SU-DHL-6 (cell line): ENCODE measurements around the gene RCOR2.

ENCODE experiments used
- H2AFZ ChIP-seq: fragments of 200-600 bp; sonication (generic); 2 replicates; pipeline ENCODE4 v1.6.1; 2014; ENCODE audit warnings: low read depth, mild to moderate bottlenecking, moderate library complexity, mixed read lengths, antibody characterized with exemption, low read length; ENCODE audit not compliant: severe bottlenecking
- H3F3A ChIP-seq: fragments of 200-600 bp; shearing (Covaris generic); 2 replicates; pipeline ENCODE4 v1.6.0; 2016; ENCODE audit warnings: antibody characterized with exemption, mild to moderate bottlenecking; ENCODE audit not compliant: insufficient read depth
- H3K27ac ChIP-seq: fragments of 200-600 bp; sonication (generic); 2 replicates; pipeline ENCODE4 v1.5.1; 2016; ENCODE audit warnings: low read depth, mild to moderate bottlenecking, low read length, moderate library complexity, mixed read lengths
- H3K27me3 ChIP-seq: fragments of 200-600 bp; sonication (generic), shearing (Covaris generic); 2 replicates; pipeline ENCODE4 v1.6.0; 2014; ENCODE audit warnings: mild to moderate bottlenecking, low read length
- H3K36me3 ChIP-seq: fragments of 200-600 bp; sonication (generic); 2 replicates; pipeline ENCODE4 v1.6.1; 2014; ENCODE audit warnings: mild to moderate bottlenecking, low read length, mixed read lengths
- H3K4me2 ChIP-seq: fragments of 300-600, 200-600 bp; shearing (Covaris generic), sonication (generic); 2 replicates; pipeline ENCODE4 v1.6.0; 2014; ENCODE audit warnings: low read length, low read depth, mild to moderate bottlenecking; ENCODE audit not compliant: poor library complexity, severe bottlenecking
- H3K4me3 ChIP-seq: fragments of 200-600 bp; sonication (generic); 2 replicates; pipeline ENCODE4 v1.5.1; 2014; ENCODE audit warnings: antibody characterized with exemption, low read length, mild to moderate bottlenecking, mixed read lengths; ENCODE audit not compliant: insufficient read depth, poor library complexity, severe bottlenecking
- H3K79me2 ChIP-seq: fragments of 200-600 bp; sonication (generic); 2 replicates; pipeline ENCODE4 v1.6.1; 2014; ENCODE audit warnings: mild to moderate bottlenecking, low read length, moderate library complexity; ENCODE audit not compliant: insufficient read depth
- H3K9ac ChIP-seq: fragments of 200-600 bp; sonication (generic); 2 replicates; pipeline ENCODE4 v1.7.0; 2014; ENCODE audit warnings: mild to moderate bottlenecking, low read length
- H3K9me2 ChIP-seq: fragments of 200-600 bp; sonication (generic); replicated peaks from 2 replicates; pipeline ENCODE4 v1.6.1; 2014; ENCODE audit warnings: low read length; ENCODE audit not compliant: insufficient read depth
- H3K9me3 ChIP-seq: fragments of 200-600 bp; sonication (generic); 2 replicates; pipeline ENCODE4 v1.6.1; 2014; ENCODE audit warnings: low read length, mixed read lengths; ENCODE audit not compliant: insufficient read depth
- H4K20me1 ChIP-seq: fragments of 200-600 bp; sonication (generic); 2 replicates; pipeline ENCODE4 v1.6.1; 2014; ENCODE audit warnings: low read depth, mild to moderate bottlenecking, antibody characterized with exemption, low read length, moderate library complexity, mixed read lengths
- EZH2phosphoT487 ChIP-seq: fragments of 200-600 bp; sonication (generic), shearing (Covaris generic); conservative IDR thresholded peaks from 2 replicates; pipeline ENCODE4 v1.6.1; 2018; ENCODE audit warnings: mild to moderate bottlenecking, antibody characterized with exemption, low read length, moderate library complexity, mixed read lengths
- TF ChIP-seq, protein P1 (sequence below): fragments of 200-600 bp; sonication (generic); IDR thresholded peaks from one replicate; pipeline ENCODE4 v1.5.1; 2017; ENCODE audit warnings: antibody characterized with exemption, mild to moderate bottlenecking, low read length, moderate library complexity; ENCODE audit not compliant: insufficient read depth, poor library complexity, severe bottlenecking

The RCOR2 gene

DNA sequence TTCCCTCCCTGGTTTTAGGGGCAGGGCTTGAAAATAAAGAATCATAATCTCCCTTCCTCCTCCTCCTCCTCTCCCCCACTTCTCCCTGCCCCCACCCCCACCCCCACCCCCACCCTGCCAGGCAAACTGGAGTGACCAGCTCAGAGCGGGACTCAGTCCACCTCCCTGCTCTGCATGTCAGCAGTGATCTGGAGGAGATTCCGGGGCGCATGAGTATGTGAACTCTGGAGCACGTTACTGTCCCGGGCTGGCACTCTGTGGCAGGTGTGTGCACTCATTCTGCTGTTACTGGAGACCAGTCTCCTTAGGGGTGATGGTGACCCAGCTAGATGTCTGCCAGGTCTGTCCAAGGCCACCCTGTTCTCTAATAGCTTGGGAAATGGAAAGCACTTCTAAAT is 44.2 kb downstream of the RCOR2 start:
- Histone ChIP-seq H3K27me3 (no peaks in the 10 kb centered on the region), H3K9ac (no peak overlapping the region), H3K27ac (no peak overlapping the region), H3K4me3 (no peak overlapping the region), H3F3A (no peaks in the 10 kb centered on the region; the same call in 1 of the 2 replicates), H3K4me2 (no peak overlapping the region), H4K20me1 (no peaks in the 10 kb centered on the region; the same call in 1 of the 2 replicates), H3K36me3 (0 out of 2 replicates have a peak, but pooled peaks cover 3% of the 10 kb centered on the region), H3K9me3 (no peaks in the 10 kb centered on the region), H3K9me2 (no peaks in the 10 kb centered on the region), H2AFZ (no peak overlapping the region), H3K79me2 (peaks cover 91% of the 10 kb centered on the region)
- TF ChIP-seq, protein P1, sequence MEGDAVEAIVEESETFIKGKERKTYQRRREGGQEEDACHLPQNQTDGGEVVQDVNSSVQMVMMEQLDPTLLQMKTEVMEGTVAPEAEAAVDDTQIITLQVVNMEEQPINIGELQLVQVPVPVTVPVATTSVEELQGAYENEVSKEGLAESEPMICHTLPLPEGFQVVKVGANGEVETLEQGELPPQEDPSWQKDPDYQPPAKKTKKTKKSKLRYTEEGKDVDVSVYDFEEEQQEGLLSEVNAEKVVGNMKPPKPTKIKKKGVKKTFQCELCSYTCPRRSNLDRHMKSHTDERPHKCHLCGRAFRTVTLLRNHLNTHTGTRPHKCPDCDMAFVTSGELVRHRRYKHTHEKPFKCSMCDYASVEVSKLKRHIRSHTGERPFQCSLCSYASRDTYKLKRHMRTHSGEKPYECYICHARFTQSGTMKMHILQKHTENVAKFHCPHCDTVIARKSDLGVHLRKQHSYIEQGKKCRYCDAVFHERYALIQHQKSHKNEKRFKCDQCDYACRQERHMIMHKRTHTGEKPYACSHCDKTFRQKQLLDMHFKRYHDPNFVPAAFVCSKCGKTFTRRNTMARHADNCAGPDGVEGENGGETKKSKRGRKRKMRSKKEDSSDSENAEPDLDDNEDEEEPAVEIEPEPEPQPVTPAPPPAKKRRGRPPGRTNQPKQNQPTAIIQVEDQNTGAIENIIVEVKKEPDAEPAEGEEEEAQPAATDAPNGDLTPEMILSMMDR = no peak

GRCh38 chr11:63871962-63872799 is 44.8 kb downstream of the RCOR2 start:
- Histone ChIP-seq H3K27ac (no peak overlapping the region), H3K9ac (no peak overlapping the region), H3K9me2 (no peaks in the 10 kb centered on the region), H3K4me3 (no peak overlapping the region), H4K20me1 (no peaks in the 10 kb centered on the region; the same call in 1 of the 2 replicates), H3K79me2 (peaks cover 93% of the 10 kb centered on the region), H3K9me3 (no peaks in the 10 kb centered on the region), H2AFZ (no peak overlapping the region), H3K27me3 (no peaks in the 10 kb centered on the region), H3K4me2 (no peak overlapping the region), H3F3A (no peaks in the 10 kb centered on the region; the same call in 1 of the 2 replicates), H3K36me3 (0 out of 2 replicates have a peak, but pooled peaks cover 3% of the 10 kb centered on the region)
- TF ChIP-seq, protein P1 = no peak
- no peak for TF ChIP-seq EZH2phosphoT487

GRCh38 chr11:63870351-63871140 is 46.4 kb downstream of the RCOR2 start:
- H3K27ac ChIP-seq = no peak overlapping the region
- H4K20me1 ChIP-seq = no peaks in the 10 kb centered on the region; the same call in 1 of the 2 replicates
- H3K27me3 ChIP-seq = no peaks in the 10 kb centered on the region
- H3K9me3 ChIP-seq = no peaks in the 10 kb centered on the region
- H3F3A ChIP-seq = no peaks in the 10 kb centered on the region; the same call in 1 of the 2 replicates
- no peak overlapping the region for H3K4me2 ChIP-seq
- H3K9me2 ChIP-seq = no peaks in the 10 kb centered on the region
- 0 out of 2 replicates have a peak, but pooled peaks cover 3% of the 10 kb centered on the region for H3K36me3 ChIP-seq
- H3K9ac ChIP-seq = no peak overlapping the region
- no peak for TF ChIP-seq EZH2phosphoT487
- TF ChIP-seq, protein P1 = no peak
- H3K4me3 ChIP-seq = no peak overlapping the region
- H3K79me2 ChIP-seq = peaks cover 93% of the 10 kb centered on the region
- no peak overlapping the region for H2AFZ ChIP-seq
